Measurements from ENCODE around the gene CD3D. TPM values are rescaled to one million over a fixed set of nuclear protein-coding genes. Genes with fewer than 3 reads are reported as not detected.

The CD3D gene
- total RNA-seq (2014; rRNA removed; shearing (Covaris generic); ENCODE audit: low replicate concordance): 3.7 and 5.7 TPM in 2 replicates

GRCh38 chr11:118342503-118343161 is at the start of gene CD3D:
CD3D (minus strand) TSS chr11:118342705; CDS start chr11:118342607, 98 bp downstream.
- no peak for DNase-seq
- Histone ChIP-seq H3K9me3 (ENCODE audit: low read length) (no peaks in the 10 kb centered on the region), H3K27ac (ENCODE audit: low read length) (peak within 1 kb of the TSS; percentile 96), H2AFZ (ENCODE audit: low read length) (no peak within 1 kb of the TSS), H3K9ac (ENCODE audit: low read length) (peak within 1 kb of the TSS; percentile 80), H4K20me1 (ENCODE audit: insufficient read depth, low read depth, low read length) (no peaks in the 10 kb centered on the region), H3K9me2 (replicated peaks; ENCODE audit: insufficient read depth, low read length) (no peaks in the 10 kb centered on the region), H3K4me2 (ENCODE audit: low read depth, low read length, poor library complexity, severe bottlenecking) (peak within 1 kb of the TSS; percentile 95), H3K4me3 (ENCODE audit: low read length) (peak within 1 kb of the TSS; percentile 80; the same call in 1 of the 2 replicates), H3K36me3 (ENCODE audit: insufficient read depth, low read length) (peaks cover 10% of the 10 kb centered on the region; the same call in 1 of the 2 replicates), H3K4me1 (ENCODE audit: low read length) (peaks cover 63% of the 10 kb centered on the region), H3K27me3 (ENCODE audit: low read length) (no peaks in the 10 kb centered on the region), H3K79me2 (ENCODE audit: low read length) (peaks cover 38% of the 10 kb centered on the region)

GRCh38 chr11:118383657-118384056 is 41.2 kb upstream of the CD3D start:
- Histone ChIP-seq H2AFZ (ENCODE audit: low read length) (no peak overlapping the region), H3K79me2 (ENCODE audit: low read length) (no peaks in the 10 kb centered on the region), H3K4me3 (ENCODE audit: low read length) (no peak overlapping the region), H3K9me3 (ENCODE audit: low read length) (no peaks in the 10 kb centered on the region), H3K4me1 (ENCODE audit: low read length) (no peaks in the 10 kb centered on the region), H4K20me1 (ENCODE audit: insufficient read depth, low read depth, low read length) (no peaks in the 10 kb centered on the region), H3K27me3 (ENCODE audit: low read length) (no peaks in the 10 kb centered on the region), H3K9me2 (replicated peaks; ENCODE audit: insufficient read depth, low read length) (no peaks in the 10 kb centered on the region), H3K36me3 (ENCODE audit: insufficient read depth, low read length) (peaks cover 20% of the 10 kb centered on the region), H3K9ac (ENCODE audit: low read length) (no peak overlapping the region), H3K27ac (ENCODE audit: low read length) (no peak overlapping the region), H3K4me2 (ENCODE audit: low read depth, low read length, poor library complexity, severe bottlenecking) (no peak overlapping the region)
- DNase-seq: no peak

- Histone ChIP-seq H3K27me3 (ENCODE audit: low read length) (no peaks in the 10 kb centered on the region), H2AFZ (ENCODE audit: low read length) (no peak overlapping the region), H3K9me3 (ENCODE audit: low read length) (no peaks in the 10 kb centered on the region), H3K4me2 (ENCODE audit: low read depth, low read length, poor library complexity, severe bottlenecking) (no peak overlapping the region), H3K27ac (ENCODE audit: low read length) (no peak overlapping the region), H3K79me2 (ENCODE audit: low read length) (no peaks in the 10 kb centered on the region), H3K9ac (ENCODE audit: low read length) (no peak overlapping the region), H3K9me2 (replicated peaks; ENCODE audit: insufficient read depth, low read length) (no peaks in the 10 kb centered on the region), H3K4me1 (ENCODE audit: low read length) (no peaks in the 10 kb centered on the region), H3K36me3 (ENCODE audit: insufficient read depth, low read length) (peaks cover 20% of the 10 kb centered on the region), H4K20me1 (ENCODE audit: insufficient read depth, low read depth, low read length) (no peaks in the 10 kb centered on the region), H3K4me3 (ENCODE audit: low read length) (no peak overlapping the region)
- no peak for DNase-seq
These were observed 40.4 kb upstream of the CD3D start for GRCh38 chr11:118382954-118383353.

- Histone ChIP-seq H3K9me2 (replicated peaks; ENCODE audit: insufficient read depth, low read length) (no peaks in the 10 kb centered on the region), H3K4me2 (ENCODE audit: low read depth, low read length, poor library complexity, severe bottlenecking) (no peak overlapping the region), H3K27ac (ENCODE audit: low read length) (no peak overlapping the region), H2AFZ (ENCODE audit: low read length) (no peak overlapping the region), H3K36me3 (ENCODE audit: insufficient read depth, low read length) (peaks cover 8% of the 10 kb centered on the region; the same call in 1 of the 2 replicates), H3K27me3 (ENCODE audit: low read length) (no peaks in the 10 kb centered on the region), H3K9me3 (ENCODE audit: low read length) (no peaks in the 10 kb centered on the region), H3K9ac (ENCODE audit: low read length) (no peak overlapping the region), H3K4me3 (ENCODE audit: low read length) (no peak overlapping the region), H3K79me2 (ENCODE audit: low read length) (no peaks in the 10 kb centered on the region), H3K4me1 (ENCODE audit: low read length) (no peaks in the 10 kb centered on the region), H4K20me1 (ENCODE audit: insufficient read depth, low read depth, low read length) (no peaks in the 10 kb centered on the region)
- no peak for DNase-seq
These were observed 38.1 kb upstream of the CD3D start for GRCh38 chr11:118380571-118380970.

- no peaks in the 10 kb centered on the region for H3K9me3 ChIP-seq (ENCODE audit: low read length)
- H3K36me3 ChIP-seq (ENCODE audit: insufficient read depth, low read length): peaks cover 8% of the 10 kb centered on the region; the same call in 1 of the 2 replicates
- no peaks in the 10 kb centered on the region for H3K27me3 ChIP-seq (ENCODE audit: low read length)
- no peak overlapping the region for H2AFZ ChIP-seq (ENCODE audit: low read length)
- H3K4me1 ChIP-seq (ENCODE audit: low read length): no peaks in the 10 kb centered on the region
- H3K9ac ChIP-seq (ENCODE audit: low read length): no peak overlapping the region
- no peak overlapping the region for H3K4me3 ChIP-seq (ENCODE audit: low read length)
- no peak overlapping the region for H3K4me2 ChIP-seq (ENCODE audit: low read depth, low read length, poor library complexity, severe bottlenecking)
- H3K79me2 ChIP-seq (ENCODE audit: low read length): no peaks in the 10 kb centered on the region
- no peaks in the 10 kb centered on the region for H3K9me2 ChIP-seq (replicated peaks; ENCODE audit: insufficient read depth, low read length)
- no peak overlapping the region for H3K27ac ChIP-seq (ENCODE audit: low read length)
- H4K20me1 ChIP-seq (ENCODE audit: insufficient read depth, low read depth, low read length): no peaks in the 10 kb centered on the region
- DNase-seq: no peak
These were observed 37.0 kb upstream of the CD3D start for GRCh38 chr11:118379497-118379896.

GRCh38 chr11:118375978-118376377 is 33.5 kb upstream of the CD3D start:
- Histone ChIP-seq H3K4me2 (ENCODE audit: low read depth, low read length, poor library complexity, severe bottlenecking) (no peak overlapping the region), H3K9me3 (ENCODE audit: low read length) (no peaks in the 10 kb centered on the region), H3K9me2 (replicated peaks; ENCODE audit: insufficient read depth, low read length) (no peaks in the 10 kb centered on the region), H3K4me3 (ENCODE audit: low read length) (no peak overlapping the region), H3K27ac (ENCODE audit: low read length) (no peak overlapping the region), H3K79me2 (ENCODE audit: low read length) (no peaks in the 10 kb centered on the region), H3K4me1 (ENCODE audit: low read length) (no peaks in the 10 kb centered on the region), H4K20me1 (ENCODE audit: insufficient read depth, low read depth, low read length) (no peaks in the 10 kb centered on the region), H2AFZ (ENCODE audit: low read length) (no peak overlapping the region), H3K27me3 (ENCODE audit: low read length) (no peaks in the 10 kb centered on the region), H3K36me3 (ENCODE audit: insufficient read depth, low read length) (peaks cover 3% of the 10 kb centered on the region; the same call in 1 of the 2 replicates), H3K9ac (ENCODE audit: low read length) (no peak overlapping the region)
- no peak for DNase-seq

- Histone ChIP-seq H3K79me2 (ENCODE audit: low read length) (no peaks in the 10 kb centered on the region), H3K9ac (ENCODE audit: low read length) (no peak overlapping the region), H3K27ac (ENCODE audit: low read length) (no peak overlapping the region), H3K27me3 (ENCODE audit: low read length) (no peaks in the 10 kb centered on the region), H3K9me2 (replicated peaks; ENCODE audit: insufficient read depth, low read length) (no peaks in the 10 kb centered on the region), H3K4me3 (ENCODE audit: low read length) (no peak overlapping the region), H3K4me2 (ENCODE audit: low read depth, low read length, poor library complexity, severe bottlenecking) (no peak overlapping the region), H3K9me3 (ENCODE audit: low read length) (no peaks in the 10 kb centered on the region), H3K4me1 (ENCODE audit: low read length) (no peaks in the 10 kb centered on the region), H4K20me1 (ENCODE audit: insufficient read depth, low read depth, low read length) (no peaks in the 10 kb centered on the region), H2AFZ (ENCODE audit: low read length) (no peak overlapping the region), H3K36me3 (ENCODE audit: insufficient read depth, low read length) (no peaks in the 10 kb centered on the region; the same call in 1 of the 2 replicates)
- DNase-seq: no peak
These were observed 32.2 kb upstream of the CD3D start for GRCh38 chr11:118374729-118375128.

GRCh38 chr11:118373871-118374270 is 31.4 kb upstream of the CD3D start:
- Histone ChIP-seq H3K27me3 (ENCODE audit: low read length) (no peaks in the 10 kb centered on the region), H3K4me3 (ENCODE audit: low read length) (no peak overlapping the region), H3K27ac (ENCODE audit: low read length) (no peak overlapping the region), H2AFZ (ENCODE audit: low read length) (no peak overlapping the region), H3K79me2 (ENCODE audit: low read length) (no peaks in the 10 kb centered on the region), H3K36me3 (ENCODE audit: insufficient read depth, low read length) (peaks cover 4% of the 10 kb centered on the region; the same call in 1 of the 2 replicates), H3K9me2 (replicated peaks; ENCODE audit: insufficient read depth, low read length) (no peaks in the 10 kb centered on the region), H4K20me1 (ENCODE audit: insufficient read depth, low read depth, low read length) (no peaks in the 10 kb centered on the region), H3K9ac (ENCODE audit: low read length) (no peak overlapping the region), H3K4me2 (ENCODE audit: low read depth, low read length, poor library complexity, severe bottlenecking) (no peak overlapping the region), H3K9me3 (ENCODE audit: low read length) (no peaks in the 10 kb centered on the region), H3K4me1 (ENCODE audit: low read length) (no peaks in the 10 kb centered on the region)
- no peak for DNase-seq
